Measurements from ENCODE around the gene ACER3.

ACER3 gene

DNA sequence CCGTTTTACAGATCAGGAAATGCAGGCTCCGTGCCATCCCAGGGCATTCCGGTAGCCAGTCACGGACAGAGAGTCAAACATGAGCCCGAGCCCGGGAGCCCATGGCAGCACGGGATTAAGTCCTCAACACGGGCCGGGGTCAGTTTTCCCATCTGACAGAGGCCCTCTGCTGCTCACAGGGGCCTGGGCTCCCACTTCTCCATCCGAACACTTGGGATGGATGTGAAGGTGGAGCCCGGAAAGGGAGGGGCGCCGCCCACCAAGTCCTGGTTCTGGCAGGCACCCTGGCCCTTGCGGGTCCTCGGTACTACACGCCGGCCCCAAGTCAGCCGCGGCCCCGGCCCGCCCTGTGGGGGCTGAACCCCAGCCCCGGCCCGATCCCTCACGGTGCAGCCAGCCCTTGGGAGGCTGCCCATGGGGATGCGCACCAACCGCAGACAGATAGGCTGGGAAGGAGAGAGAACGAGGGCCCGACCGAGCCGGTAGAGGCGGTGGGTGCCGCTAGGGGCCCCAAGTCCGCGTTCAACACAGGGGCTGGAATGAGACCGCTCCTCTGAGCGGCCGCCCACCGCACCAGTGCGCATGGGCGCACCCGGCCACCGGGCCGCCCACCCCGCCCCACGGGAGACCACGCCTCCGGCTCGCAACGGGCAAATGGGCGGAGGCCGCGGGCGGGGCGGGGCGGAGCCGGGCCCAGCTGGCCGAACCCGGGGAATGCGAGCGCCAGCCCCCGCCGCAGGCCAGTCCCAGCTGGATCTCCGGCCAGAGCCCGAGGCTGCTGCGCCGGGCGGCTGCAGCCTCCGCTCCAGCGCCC, 205.7 kb downstream of the ACER3 start, which contains the start of gene CAPN5:
TSS of gene CAPN5 (plus strand) at position 743 of the 814 bp plus-strand sequence. CDS start 17,916 bp downstream, outside the sequence.
- peak; percentile 88 for DNase-seq

DNA sequence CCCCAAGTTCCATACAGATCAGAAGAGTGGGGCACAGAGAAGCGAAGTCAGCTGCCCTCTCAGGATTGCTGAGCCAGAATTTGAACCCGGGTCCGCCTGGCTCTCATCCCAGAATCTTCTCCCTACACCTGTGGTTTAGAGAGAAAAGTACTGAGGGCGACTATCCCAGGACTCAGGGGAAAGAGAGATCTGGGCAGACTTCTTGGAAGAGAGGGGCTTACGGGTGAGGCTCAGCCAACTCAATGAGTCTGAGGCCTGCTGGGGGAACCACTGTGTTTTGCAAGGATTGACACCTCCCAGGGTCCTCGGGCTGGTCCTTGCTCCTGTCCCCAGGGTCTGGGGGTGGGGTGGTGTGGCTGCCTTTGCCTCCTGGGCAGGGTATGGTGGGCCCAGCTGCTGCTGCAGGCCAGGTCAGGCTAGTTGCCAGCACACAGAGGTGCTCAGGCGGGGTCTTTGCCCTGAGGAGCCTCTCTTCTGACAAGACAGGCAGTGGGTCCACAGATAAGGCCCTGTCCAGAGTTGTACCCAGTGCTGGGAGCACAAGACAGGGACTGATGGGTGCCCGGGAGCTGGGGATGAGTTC, 207.2 kb downstream of the ACER3 start:
- no peak for DNase-seq

- DNase-seq = no peak
These were observed 208.0 kb downstream of the ACER3 start for GRCh38 chr11:77068457-77069335.

DNA sequence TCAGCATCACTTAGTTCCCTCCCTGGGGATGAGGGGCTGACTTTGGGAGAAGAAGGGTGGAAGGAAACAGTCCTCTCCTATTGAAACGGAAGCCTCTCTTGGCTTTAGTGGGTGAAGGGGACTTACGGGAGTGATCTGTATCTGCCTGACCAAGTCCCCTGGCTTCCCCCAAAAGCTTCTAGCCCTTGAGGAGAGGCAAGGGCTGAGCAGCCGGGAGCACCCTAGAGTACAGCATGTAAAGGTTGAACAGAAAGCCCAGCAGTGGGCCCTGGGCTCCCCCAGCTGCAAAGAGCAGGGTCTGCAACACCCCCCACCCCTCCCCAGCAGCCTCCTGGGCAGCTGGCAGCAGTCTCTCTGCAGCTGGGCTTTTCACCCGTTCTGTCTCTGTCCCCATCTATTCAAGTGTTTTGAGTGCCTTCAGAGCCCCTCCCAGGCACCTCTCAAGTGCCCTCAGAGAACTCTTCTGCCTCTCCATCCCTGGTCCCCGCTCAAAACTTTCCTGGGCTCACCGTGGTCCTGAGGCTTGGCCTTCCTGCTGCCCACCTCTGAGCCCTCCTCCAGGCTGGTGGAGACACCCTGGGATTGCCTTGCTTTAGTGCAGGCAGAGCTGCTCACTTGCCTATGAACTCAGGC, 208.7 kb downstream of the ACER3 start:
- no peak for DNase-seq

GRCh38 chr11:77069969-77070582, 209.4 kb downstream of the ACER3 start:
- no peak for DNase-seq

- DNase-seq = no peak
These were observed 210.4 kb downstream of the ACER3 start for GRCh38 chr11:77071077-77071476.

- peak; percentile 9 for DNase-seq
These were observed 211.2 kb downstream of the ACER3 start for GRCh38 chr11:77071671-77072605.

GRCh38 chr11:77072851-77073327, 212.2 kb downstream of the ACER3 start:
- no peak for DNase-seq

- no peak for DNase-seq
These were observed 212.7 kb downstream of the ACER3 start for GRCh38 chr11:77073328-77074001.

DNA sequence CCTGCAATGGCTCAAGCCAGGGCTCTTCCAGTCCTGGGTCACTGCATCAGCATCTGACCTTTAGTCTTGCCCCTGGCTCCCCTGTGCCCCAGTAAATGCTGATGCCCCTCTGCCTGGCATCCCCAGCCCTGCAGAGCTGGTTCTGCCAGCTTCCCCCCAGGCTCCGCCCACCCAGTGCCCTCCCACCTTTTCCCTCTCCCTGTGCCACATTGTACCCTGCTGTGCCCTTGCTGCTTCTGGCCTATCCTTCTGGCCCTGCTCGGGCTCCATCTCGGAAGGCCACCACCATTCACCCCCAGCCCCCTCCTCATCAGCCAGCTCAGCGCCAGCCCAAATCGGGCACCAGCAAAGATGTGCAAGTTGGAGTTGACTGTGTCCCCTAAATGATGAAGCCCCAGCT, 213.5 kb downstream of the ACER3 start:
- no peak for DNase-seq

DNA sequence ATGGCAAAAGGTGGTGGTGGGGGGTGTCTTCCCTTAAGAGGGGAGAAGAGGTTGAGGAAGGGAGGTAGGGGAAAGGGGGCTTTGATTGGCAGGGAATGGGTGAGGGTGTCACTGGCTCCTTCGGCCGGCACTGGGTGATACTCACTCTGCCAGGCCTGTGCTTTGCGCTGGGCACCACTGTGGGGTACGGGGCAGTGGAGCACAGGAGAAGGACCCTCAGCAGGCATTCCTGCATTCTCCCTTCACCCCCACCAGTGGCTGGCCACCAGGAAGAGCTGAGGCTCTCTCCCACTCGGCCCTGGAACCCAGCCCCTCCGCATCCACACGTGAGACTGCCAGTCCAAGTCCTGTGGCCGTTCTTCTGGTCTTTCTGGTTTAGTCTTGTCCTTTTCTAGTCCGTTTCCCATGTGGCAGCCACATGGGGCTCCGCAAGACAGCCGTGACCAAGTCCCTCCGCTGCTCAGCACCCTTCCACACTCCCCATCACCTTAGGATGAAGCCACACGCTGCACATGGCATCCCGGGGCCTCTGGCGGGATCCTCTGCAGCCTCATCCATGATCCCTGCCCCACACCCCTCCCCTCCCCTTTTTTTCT, 214.0 kb downstream of the ACER3 start:
- DNase-seq = no peak

DNA sequence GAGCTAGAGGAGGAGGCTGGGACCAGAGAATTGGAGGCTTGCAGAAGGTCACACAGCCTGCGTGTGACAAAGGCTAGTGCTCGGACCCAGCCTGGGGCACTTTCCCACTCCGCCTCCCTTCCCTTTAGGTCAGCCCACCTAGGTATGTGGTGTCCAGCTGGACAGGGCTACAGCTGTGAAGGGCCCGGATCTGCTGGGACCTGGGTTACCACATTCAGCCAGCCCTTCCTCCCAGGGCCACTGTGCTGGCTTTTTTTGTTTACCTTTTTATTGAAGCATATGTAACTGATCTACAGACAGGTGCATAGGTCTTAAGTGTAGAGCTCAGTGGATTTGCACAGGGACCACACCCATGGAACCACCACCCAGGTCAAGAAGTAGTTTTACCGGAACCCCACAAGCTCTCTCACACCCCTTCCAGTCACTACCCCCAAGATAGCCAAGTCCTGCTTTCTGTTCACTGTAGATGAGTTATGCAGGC, 214.7 kb downstream of the ACER3 start:
- DNase-seq = no peak
